ENCODE results near the gene CRYBA4.

CRYBA4 gene

GRCh38 chr22:26621663-26622062 is at the start of gene CRYBA4:
TSS of gene CRYBA4 (plus strand) at chr22:26621963. CDS start at chr22:26622597, 634 bp downstream.
- DNase-seq, result no peak

- DNase-seq, result no peak
These were observed 48.6 kb upstream of the CRYBA4 start for GRCh38 chr22:26573026-26573662.

GRCh38 chr22:26574001-26574723 is 47.6 kb upstream of the CRYBA4 start:
- DNase-seq, result no peak

- DNase-seq, result no peak
These were observed 45.6 kb upstream of the CRYBA4 start for GRCh38 chr22:26576026-26576680.

- DNase-seq, result no peak
These were observed 44.7 kb upstream of the CRYBA4 start for GRCh38 chr22:26577081-26577480.

GRCh38 chr22:26579331-26579886 is 42.4 kb upstream of the CRYBA4 start:
- peak; percentile 52 for DNase-seq

- no peak for DNase-seq
These were observed 41.4 kb upstream of the CRYBA4 start for GRCh38 chr22:26580240-26580962.

GRCh38 chr22:26581026-26581425 is 40.7 kb upstream of the CRYBA4 start:
- DNase-seq, result no peak

GRCh38 chr22:26581633-26582168 is 40.1 kb upstream of the CRYBA4 start:
- no peak for DNase-seq

- DNase-seq, result no peak
These were observed 37.8 kb upstream of the CRYBA4 start for GRCh38 chr22:26584010-26584409.

- no peak for DNase-seq
These were observed 36.5 kb upstream of the CRYBA4 start for GRCh38 chr22:26585104-26585790.

- no peak for DNase-seq
These were observed 35.0 kb upstream of the CRYBA4 start for GRCh38 chr22:26586556-26587325.

GRCh38 chr22:26587991-26588613 is 33.7 kb upstream of the CRYBA4 start:
- DNase-seq, result no peak

- no peak for DNase-seq
These were observed 32.9 kb upstream of the CRYBA4 start for GRCh38 chr22:26588729-26589366.

- no peak for DNase-seq
These were observed 32.4 kb upstream of the CRYBA4 start for GRCh38 chr22:26589367-26589844.

GRCh38 chr22:26589845-26590736 is 31.7 kb upstream of the CRYBA4 start, which contains the start of gene TPST2:
TSS of gene TPST2 (minus strand) at chr22:26590132. CDS start at chr22:26541630, 48,502 bp downstream.
- DNase-seq, result peak; percentile 89

- peak; percentile 38 for DNase-seq
These were observed 29.3 kb upstream of the CRYBA4 start for GRCh38 chr22:26592421-26592891.

- no peak for DNase-seq
These were observed 28.0 kb upstream of the CRYBA4 start for GRCh38 chr22:26593763-26594162.

- DNase-seq, result peak; percentile 38
These were observed 24.7 kb upstream of the CRYBA4 start for GRCh38 chr22:26597026-26597425.

All from activated T-cell treated with anti-CD3 and anti-CD28 coated beads, Interleukin-2, amount 50 U/mL, for 1 hour (primary cell).